CD14-positive monocyte (primary cell): ENCODE measurements around the gene MEX3A. TPM values are rescaled to one million over a fixed set of nuclear protein-coding genes. Genes with fewer than 3 reads are reported as not detected.

Experiments used
- DNase-seq, 3 donors: peaks; one replicate each; pipeline ENCODE4 v3.0.0-alpha.2; 2011 to 2022
- H2AFZ ChIP-seq: 2 replicates; pipeline ENCODE4 v1.6.0; 2012; ENCODE audit warnings: mild to moderate bottlenecking, low read depth, low read length, inconsistent platforms; ENCODE audit not compliant: insufficient read depth, poor library complexity, severe bottlenecking
- H3K27ac ChIP-seq, 2 donors: 1 replicate in 1 of 2; 2 replicates in 1 of 2; pipeline ENCODE4 v1.5.1; 2012 to 2013; ENCODE audit warnings: low read length in 2 of 2, control low read depth in 1 of 2, inconsistent platforms in 1 of 2, low read depth in 1 of 2, mild to moderate bottlenecking in 1 of 2
- H3K27me3 ChIP-seq, 2 donors: one replicate each; pipeline versions ENCODE4 v1.6.0 to v1.6.1; 2011 to 2013; ENCODE audit warnings: low read length in 2 of 2; ENCODE audit not compliant: control insufficient read depth in 2 of 2, insufficient read depth in 2 of 2
- H3K36me3 ChIP-seq, 2 donors: replicated peaks in 1 of 2; 1 replicate in 1 of 2; 2 replicates in 1 of 2; pipeline versions ENCODE4 v1.5.1 to v1.6.1; 2012 to 2013; ENCODE audit warnings: low read length in 2 of 2, control low read depth in 1 of 2, inconsistent platforms in 1 of 2, mild to moderate bottlenecking in 1 of 2; ENCODE audit not compliant: insufficient read depth in 2 of 2, control insufficient read depth in 1 of 2
- H3K4me1 ChIP-seq, 2 donors: 1 replicate in 1 of 2; 2 replicates in 1 of 2; pipeline versions ENCODE4 v1.5.1 to v1.6.1; 2012 to 2013; ENCODE audit warnings: low read length in 2 of 2, control low read depth in 1 of 2, inconsistent platforms in 1 of 2, mild to moderate bottlenecking in 1 of 2, moderate library complexity in 1 of 2; ENCODE audit not compliant: insufficient read depth in 2 of 2, control insufficient read depth in 1 of 2
- H3K4me2 ChIP-seq: replicated peaks from 2 replicates; pipeline ENCODE3; 2012; ENCODE audit warnings: low read length, moderate library complexity, mild to moderate bottlenecking; ENCODE audit not compliant: poor library complexity, severe bottlenecking; ENCODE audit errors: extremely low read depth
- H3K4me3 ChIP-seq, 3 experiments: fragments of 200-600 bp in 1 of 3; sonication (generic) in 1 of 3; replicated peaks in 1 of 3; 1 replicate in 2 of 3; 2 replicates in 1 of 3; pipeline ENCODE4 v1.5.1; 2011 to 2013; ENCODE audit warnings: low read length in 3 of 3, mild to moderate bottlenecking in 3 of 3, control low read depth in 2 of 3, low read depth in 2 of 3, inconsistent platforms in 1 of 3, moderate library complexity in 1 of 3
- H3K79me2 ChIP-seq: 2 replicates; pipeline ENCODE4 v1.6.0; 2012; ENCODE audit warnings: mild to moderate bottlenecking, control low read depth, inconsistent platforms, low read length, moderate library complexity; ENCODE audit not compliant: insufficient read depth
- H3K9ac ChIP-seq: 2 replicates; pipeline ENCODE4 v1.6.0; 2017; ENCODE audit warnings: low read length, mild to moderate bottlenecking; ENCODE audit not compliant: insufficient read depth, poor library complexity, severe bottlenecking
- H3K9me3 ChIP-seq, 2 donors: replicated peaks in 1 of 2; 1 replicate in 1 of 2; 2 replicates in 1 of 2; pipeline versions ENCODE4 v1.5.1 to v1.6.1; 2012 to 2013; ENCODE audit warnings: low read length in 2 of 2, control low read depth in 1 of 2; ENCODE audit not compliant: control insufficient read depth in 1 of 2, insufficient read depth in 1 of 2
- H4K20me1 ChIP-seq: 2 replicates; pipeline ENCODE4 v1.6.0; 2012; ENCODE audit warnings: mild to moderate bottlenecking, low read length, control low read depth, moderate library complexity; ENCODE audit not compliant: insufficient read depth
- H3K27ac Mint-ChIP-seq, 7 donors: one replicate each; pipeline ENCODE4 v1.8.0; 2020; ENCODE audit warnings: mild to moderate bottlenecking in 7 of 7, mixed read lengths in 7 of 7, moderate library complexity in 6 of 7, inconsistent platforms in 2 of 7
- H3K27me3 Mint-ChIP-seq, 3 donors: one replicate each; pipeline ENCODE4 v1.8.0; 2021 to 2022; ENCODE audit warnings: low read depth in 3 of 3, mild to moderate bottlenecking in 3 of 3, mixed read lengths in 3 of 3, moderate library complexity in 3 of 3, inconsistent platforms in 1 of 3
- H3K36me3 Mint-ChIP-seq, 2 donors: one replicate each; pipeline ENCODE4 v1.8.0; 2020; ENCODE audit warnings: mixed read lengths in 2 of 2, inconsistent platforms in 1 of 2, mild to moderate bottlenecking in 1 of 2
- H3K4me1 Mint-ChIP-seq: one replicate; pipeline ENCODE4 v1.8.0; 2020; ENCODE audit warnings: mild to moderate bottlenecking, mixed read lengths
- H3K4me3 Mint-ChIP-seq, 2 donors: one replicate each; pipeline ENCODE4 v1.8.0; 2020; ENCODE audit warnings: mild to moderate bottlenecking in 2 of 2, mixed read lengths in 2 of 2, moderate library complexity in 1 of 2
- H3K9me3 Mint-ChIP-seq, 7 donors: one replicate each; pipeline ENCODE4 v1.8.0; 2020 to 2022; ENCODE audit warnings: mixed read lengths in 7 of 7, mild to moderate bottlenecking in 6 of 7, moderate library complexity in 6 of 7, inconsistent platforms in 2 of 7
- WGBS: methylation state at CpG from one replicate; pipeline ENCODE4 v1.1.5; 2013; ENCODE audit warnings: missing lambda C conversion rate; ENCODE audit not compliant: insufficient coverage; 5-methylcytosine and 5-hydroxymethylcytosine counted together
- intact Hi-C, 2 donors: fragments of 100-400 bp; cut with micrococcal nuclease; formaldehyde crosslinking; loops; one replicate each; pipeline versions ENCODE4 v1.15.0 to v1.15.1; 2023
- polyA plus RNA-seq, 3 donors: library from polyadenylated mRNA; depleted of rRNA in 1 of 3; unstranded in 2 of 3; stranded (reverse) in 1 of 3; fragments of 300-500 nt in 2 of 3; fragments of >200 nt in 1 of 3; fragmentation: Illumina TruSeq in 2 of 3; gene quantifications; 1 replicate in 2 of 3; 2 replicates in 1 of 3; pipeline ENCODE4 v1.2.3, GENCODE V29; 2012 to 2021
- TF ChIP-seq, protein P1 (sequence below): fragments of 200-600 bp; IDR thresholded peaks from one replicate; pipeline ENCODE4 v1.8.0; 2022; ENCODE audit warnings: antibody characterized with exemption, mild to moderate bottlenecking

The MEX3A gene
- polyA plus RNA-seq, 3 donors = not detected

DNA sequence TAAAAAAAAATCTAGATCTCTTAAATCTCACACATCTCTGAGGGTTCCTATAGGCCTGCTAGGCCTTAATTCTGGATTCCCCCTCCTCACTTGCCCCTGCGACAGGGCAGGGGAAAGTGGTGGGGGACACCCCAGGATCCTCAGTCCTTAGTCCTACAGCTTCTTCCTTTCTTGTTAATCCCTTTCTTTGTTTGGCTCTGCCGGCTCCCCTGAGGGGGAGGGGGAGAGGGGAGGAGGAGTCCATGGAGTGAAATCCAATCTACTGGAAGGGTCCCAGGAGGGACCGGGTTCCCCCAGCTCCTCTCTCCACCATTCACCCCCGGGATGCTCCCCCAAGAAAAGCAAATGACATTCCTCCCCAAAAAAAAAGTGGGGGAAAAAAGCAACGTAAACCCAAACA, 8.5 kb downstream of the MEX3A start:
- Mint-ChIP-seq H3K4me3 (no peak overlapping the region), H3K27me3 (peaks cover 47 to 58% (median 49%) of the 10 kb centered on the region in 3 donors), H3K27ac (no peak overlapping the region), H3K36me3 (no peaks in the 10 kb centered on the region), H3K9me3 (peaks cover 0 to 8% (median 0%) of the 10 kb centered on the region in 7 donors), H3K4me1 (peaks cover 16% of the 10 kb centered on the region)
- no CpG with 5 or more reads among the region's 5 CpGs for WGBS
- H4K20me1 ChIP-seq = no peaks in the 10 kb centered on the region
- H3K36me3 ChIP-seq = no peaks in the 10 kb centered on the region
- no peak overlapping the region for H3K4me2 ChIP-seq
- no peak overlapping the region for H3K9ac ChIP-seq
- H3K27ac ChIP-seq = no peak overlapping the region
- no peak overlapping the region for H2AFZ ChIP-seq
- DNase-seq = no peak
- intact Hi-C loops = loop anchor here in 1 of 2 donors (10.0 kb wide), 1 partner anchor 241 kb away; no protein-coding TSS in a partner anchor
- H3K9me3 ChIP-seq = no peaks in the 10 kb centered on the region
- no peak overlapping the region for H3K4me3 ChIP-seq
- H3K79me2 ChIP-seq = no peaks in the 10 kb centered on the region
- TF ChIP-seq, protein P1, sequence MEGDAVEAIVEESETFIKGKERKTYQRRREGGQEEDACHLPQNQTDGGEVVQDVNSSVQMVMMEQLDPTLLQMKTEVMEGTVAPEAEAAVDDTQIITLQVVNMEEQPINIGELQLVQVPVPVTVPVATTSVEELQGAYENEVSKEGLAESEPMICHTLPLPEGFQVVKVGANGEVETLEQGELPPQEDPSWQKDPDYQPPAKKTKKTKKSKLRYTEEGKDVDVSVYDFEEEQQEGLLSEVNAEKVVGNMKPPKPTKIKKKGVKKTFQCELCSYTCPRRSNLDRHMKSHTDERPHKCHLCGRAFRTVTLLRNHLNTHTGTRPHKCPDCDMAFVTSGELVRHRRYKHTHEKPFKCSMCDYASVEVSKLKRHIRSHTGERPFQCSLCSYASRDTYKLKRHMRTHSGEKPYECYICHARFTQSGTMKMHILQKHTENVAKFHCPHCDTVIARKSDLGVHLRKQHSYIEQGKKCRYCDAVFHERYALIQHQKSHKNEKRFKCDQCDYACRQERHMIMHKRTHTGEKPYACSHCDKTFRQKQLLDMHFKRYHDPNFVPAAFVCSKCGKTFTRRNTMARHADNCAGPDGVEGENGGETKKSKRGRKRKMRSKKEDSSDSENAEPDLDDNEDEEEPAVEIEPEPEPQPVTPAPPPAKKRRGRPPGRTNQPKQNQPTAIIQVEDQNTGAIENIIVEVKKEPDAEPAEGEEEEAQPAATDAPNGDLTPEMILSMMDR = no peak
- peaks cover 11 to 18% of the 10 kb centered on the region in 2 donors for H3K4me1 ChIP-seq
- H3K27me3 ChIP-seq = peaks cover 13 to 42% of the 10 kb centered on the region in 2 donors

DNA sequence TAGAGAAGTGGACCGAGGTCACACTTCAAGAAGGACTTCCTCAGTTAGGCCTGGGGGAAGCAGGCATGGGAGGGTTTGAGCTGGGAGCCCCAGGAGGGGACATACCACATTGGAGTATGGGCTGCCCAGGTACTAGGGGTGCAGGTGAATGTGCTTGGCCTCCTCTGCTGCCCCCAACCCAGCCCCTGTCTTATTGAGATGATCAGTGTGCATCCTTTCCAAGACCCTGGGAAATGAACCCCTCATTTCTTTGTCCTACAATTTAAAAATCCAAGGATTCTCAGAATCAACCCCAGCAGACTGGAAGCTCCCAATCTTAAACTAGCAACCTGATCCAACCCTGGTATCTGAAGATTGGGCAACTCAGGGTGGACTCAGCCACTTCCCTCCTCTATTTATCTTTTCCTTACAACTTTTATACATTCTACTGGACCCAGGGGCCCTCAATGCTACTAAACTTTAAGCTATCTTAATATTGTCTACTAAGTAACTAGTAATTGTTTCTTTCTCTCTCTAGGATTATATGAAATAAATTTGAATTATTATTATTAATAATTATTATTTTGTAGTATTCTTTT, 9.1 kb downstream of the MEX3A start:
- Histone ChIP-seq H3K4me3 (no peak overlapping the region), H3K4me1 (peaks cover 11 to 18% of the 10 kb centered on the region in 2 donors), H3K4me2 (no peak overlapping the region), H3K27me3 (peaks cover 11 to 37% of the 10 kb centered on the region in 2 donors), H3K9me3 (no peaks in the 10 kb centered on the region), H3K9ac (no peak overlapping the region), H4K20me1 (no peaks in the 10 kb centered on the region), H3K27ac (no peak overlapping the region), H3K79me2 (no peaks in the 10 kb centered on the region), H3K36me3 (no peaks in the 10 kb centered on the region), H2AFZ (no peak overlapping the region)
- 33% methylated on average over 1 of the region's 1 CpG for WGBS
- no peak for DNase-seq
- intact Hi-C loops = loop anchor here in 1 of 2 donors (10.0 kb wide), 1 partner anchor 242 kb away; no protein-coding TSS in a partner anchor
- no peaks in the 10 kb centered on the region for H3K36me3 Mint-ChIP-seq
- peaks cover 0 to 8% (median 0%) of the 10 kb centered on the region in 7 donors for H3K9me3 Mint-ChIP-seq
- H3K27ac Mint-ChIP-seq = no peak overlapping the region
- no peak overlapping the region for H3K4me3 Mint-ChIP-seq
- TF ChIP-seq, protein P1 = no peak
- H3K27me3 Mint-ChIP-seq = peaks cover 42 to 53% (median 47%) of the 10 kb centered on the region in 3 donors
- peaks cover 16% of the 10 kb centered on the region for H3K4me1 Mint-ChIP-seq
